Stimulated activated naive CD8-positive, alpha-beta T cell treated with anti-CD3 and anti-CD28 coated beads, Interleukin-15, amount 100 ng/mL, for 72 hours (primary cell): ENCODE measurements around the gene EPS8L3.
A peak's percentile ranks its signal among the peaks of the same experiment; 100 is the strongest.

Source experiments
- ATAC-seq: fragments of 150-1000 bp; cut with Tn5 transposase; 2 replicates; pipeline ENCODE4 v1.10.0; 2021; ENCODE audit warnings: mild to moderate bottlenecking, moderate library complexity
- DNase-seq, 2 donors: peaks; one replicate each; pipeline ENCODE4 v3.0.0; 2021 to 2022
- H3K27ac Mint-ChIP-seq, 2 donors: one replicate each; pipeline ENCODE4 v1.8.0; 2022; ENCODE audit warnings: mild to moderate bottlenecking in 2 of 2, mixed read lengths in 2 of 2, moderate library complexity in 2 of 2
- H3K27me3 Mint-ChIP-seq: one replicate; pipeline ENCODE4 v1.8.0; 2022; ENCODE audit warnings: mixed read lengths
- H3K4me1 Mint-ChIP-seq: one replicate; pipeline ENCODE4 v1.8.0; 2022; ENCODE audit warnings: mild to moderate bottlenecking, mixed read lengths
- H3K4me3 Mint-ChIP-seq, 2 donors: one replicate each; pipeline ENCODE4 v1.8.0; 2022; ENCODE audit warnings: mild to moderate bottlenecking in 2 of 2, mixed read lengths in 2 of 2, moderate library complexity in 1 of 2
- H3K9me3 Mint-ChIP-seq, 2 donors: one replicate each; pipeline ENCODE4 v1.8.0; 2022; ENCODE audit warnings: mixed read lengths in 2 of 2

Gene EPS8L3

DNA sequence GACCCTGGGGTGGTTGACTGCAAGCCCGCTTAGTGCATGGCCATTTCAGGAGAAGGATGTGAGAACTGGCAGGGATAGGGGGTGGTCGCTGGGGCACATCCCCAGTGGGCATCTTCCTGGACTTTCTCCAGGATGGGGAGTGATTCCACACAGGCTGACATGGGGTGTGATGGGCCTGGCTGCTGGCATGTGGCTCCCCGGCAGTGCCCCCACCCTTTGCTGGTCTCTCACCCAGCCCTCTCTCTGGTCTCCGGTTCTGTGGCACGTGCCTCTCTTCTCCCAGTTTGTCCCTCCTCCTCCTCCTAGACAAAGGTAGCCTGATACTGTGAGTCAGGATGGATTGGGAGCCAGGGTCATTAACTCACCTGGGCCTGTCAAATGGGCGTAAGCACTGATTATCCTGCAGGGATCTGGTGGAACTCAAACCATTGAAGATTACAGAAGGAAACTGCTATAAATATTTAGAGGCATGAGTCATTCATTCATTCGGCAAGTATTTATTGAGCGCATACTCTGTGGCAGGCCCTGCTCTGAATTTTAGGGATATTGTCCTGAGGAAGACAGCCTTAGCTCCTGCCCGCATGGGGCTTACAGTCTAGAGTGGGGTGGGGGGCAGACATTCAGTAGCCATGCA is 23.6 kb upstream of the EPS8L3 start:
- Mint-ChIP-seq H3K27me3 (no peaks in the 10 kb centered on the region), H3K4me3 (no peak overlapping the region), H3K27ac (no peak overlapping the region), H3K9me3 (no peaks in the 10 kb centered on the region), H3K4me1 (peaks cover 49% of the 10 kb centered on the region)
- DNase-seq (no peak), ATAC-seq (no peak)

- Mint-ChIP-seq H3K27me3 (no peaks in the 10 kb centered on the region), H3K27ac (peak overlapping the region; percentile 21 to 77), H3K4me3 (no peak overlapping the region), H3K9me3 (no peaks in the 10 kb centered on the region), H3K4me1 (peaks cover 41% of the 10 kb centered on the region)
- no peak for ATAC-seq
- no peak for DNase-seq
Measured at GRCh38 chr1:109786531-109787021, 22.9 kb upstream of the EPS8L3 start.

GRCh38 chr1:109786112-109786480 is 22.4 kb upstream of the EPS8L3 start:
- peaks cover 37% of the 10 kb centered on the region for H3K4me1 Mint-ChIP-seq
- no peak overlapping the region for H3K27ac Mint-ChIP-seq
- no peak for ATAC-seq
- H3K9me3 Mint-ChIP-seq = no peaks in the 10 kb centered on the region
- no peaks in the 10 kb centered on the region for H3K27me3 Mint-ChIP-seq
- H3K4me3 Mint-ChIP-seq = no peak overlapping the region
- no peak for DNase-seq

DNA sequence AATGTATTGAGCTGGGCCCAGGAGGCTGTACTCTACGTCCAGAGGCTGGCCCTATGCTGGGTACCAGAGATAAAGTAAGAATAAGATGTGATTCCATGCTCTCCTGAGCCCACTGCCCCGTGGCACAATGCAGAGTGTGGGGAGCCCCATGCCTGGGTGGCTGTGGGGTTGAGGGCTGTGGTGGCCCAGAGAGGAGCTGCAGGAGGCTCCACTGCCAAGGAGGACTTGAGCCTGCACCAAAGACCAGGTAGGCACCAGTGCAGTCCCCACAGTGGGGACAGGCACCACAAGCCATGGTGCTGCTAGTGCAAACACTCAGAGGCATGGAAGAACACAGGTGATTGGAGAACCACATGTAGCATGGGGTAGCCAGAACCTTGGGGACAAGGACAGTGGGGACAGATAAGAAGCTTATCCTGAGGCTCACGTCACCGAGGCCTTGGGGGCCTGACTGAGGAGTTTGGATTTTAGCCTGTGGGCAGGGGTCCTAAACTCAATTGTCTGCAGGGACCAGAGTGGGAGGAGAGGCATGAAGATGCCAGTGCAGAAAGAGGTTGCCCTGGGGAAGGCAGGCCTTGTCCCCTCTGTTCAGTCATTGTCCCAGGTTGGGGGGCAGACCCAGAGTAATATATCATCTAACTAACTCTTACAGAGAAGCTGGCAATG is 21.9 kb upstream of the EPS8L3 start:
- Mint-ChIP-seq H3K4me3 (no peak overlapping the region), H3K4me1 (peaks cover 31% of the 10 kb centered on the region)

DNA sequence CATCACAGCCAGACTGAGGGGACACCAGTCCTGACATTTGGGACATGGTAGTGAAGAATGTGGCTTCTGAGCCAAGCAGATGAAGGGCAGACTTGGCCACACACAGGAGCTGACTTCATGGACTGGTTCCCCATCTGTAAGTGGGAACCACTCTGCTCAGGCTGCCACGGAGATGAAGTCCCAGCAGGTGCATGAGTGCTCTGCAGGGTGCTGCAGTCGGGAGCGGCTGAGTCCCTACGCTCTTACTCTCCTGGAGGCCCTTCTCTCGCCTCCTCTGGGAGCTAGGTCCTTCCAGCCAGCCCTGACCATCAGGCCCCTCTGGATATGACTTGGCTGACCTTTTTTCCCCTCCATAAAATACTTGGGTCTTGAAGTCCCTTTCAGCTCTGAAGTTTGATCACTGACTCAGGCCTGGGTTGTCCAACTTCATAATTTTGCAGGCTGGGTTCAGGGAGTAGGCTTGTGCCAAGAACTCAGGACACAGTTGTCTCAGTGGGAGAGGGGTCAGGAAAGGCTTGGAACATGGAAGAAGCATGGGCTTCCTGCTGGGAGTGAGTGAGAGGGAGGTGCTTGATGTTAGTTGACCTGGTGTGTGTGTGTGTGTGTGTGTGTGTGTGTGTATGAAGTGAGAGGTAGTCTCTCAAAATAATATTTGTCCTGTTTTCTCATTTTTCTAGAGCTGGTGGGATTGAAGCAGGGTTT is 21.0 kb upstream of the EPS8L3 start:
- peaks cover 23% of the 10 kb centered on the region for H3K4me1 Mint-ChIP-seq
- H3K27me3 Mint-ChIP-seq = no peaks in the 10 kb centered on the region
- DNase-seq = no peak
- ATAC-seq = no peak
- H3K4me3 Mint-ChIP-seq = no peak overlapping the region
- no peaks in the 10 kb centered on the region for H3K9me3 Mint-ChIP-seq
- peak overlapping the region in 1 of 2 donors; percentile 49 for H3K27ac Mint-ChIP-seq

More for the DNA sequence above, 21.9 kb upstream of the EPS8L3 start:
- no peak for ATAC-seq
- H3K27ac Mint-ChIP-seq = no peak overlapping the region
- no peaks in the 10 kb centered on the region for H3K27me3 Mint-ChIP-seq
- DNase-seq = no peak
- H3K9me3 Mint-ChIP-seq = no peaks in the 10 kb centered on the region

DNA sequence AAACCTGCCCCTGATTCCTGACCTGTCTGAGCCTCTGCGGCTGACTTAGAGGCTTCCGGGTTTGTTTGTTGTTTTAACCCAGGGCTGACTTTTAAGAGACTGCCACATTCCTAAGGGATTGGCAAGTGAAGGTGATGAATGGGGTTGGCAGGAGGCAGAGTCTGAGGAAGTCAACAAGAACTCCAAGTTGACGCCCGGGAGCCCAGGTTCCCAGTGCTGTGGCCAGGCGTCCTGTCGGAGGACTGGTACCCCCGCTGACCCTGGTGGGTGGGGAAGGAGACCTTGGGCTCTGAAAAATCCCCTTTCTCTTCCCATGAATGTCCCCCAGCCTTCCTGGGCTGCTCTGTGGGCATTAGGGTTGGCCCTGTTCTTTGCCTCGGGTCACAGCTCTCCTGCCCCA is 19.7 kb upstream of the EPS8L3 start:
- Mint-ChIP-seq H3K4me1 (peaks cover 10% of the 10 kb centered on the region), H3K27me3 (no peaks in the 10 kb centered on the region), H3K9me3 (no peaks in the 10 kb centered on the region), H3K4me3 (no peak overlapping the region), H3K27ac (peak overlapping the region in 1 of 2 donors; percentile 89)
- ATAC-seq = no peak
- no peak for DNase-seq

GRCh38 chr1:109782927-109783326 is 19.2 kb upstream of the EPS8L3 start:
- no peak for ATAC-seq
- H3K4me3 Mint-ChIP-seq = no peak overlapping the region
- H3K27me3 Mint-ChIP-seq = no peaks in the 10 kb centered on the region
- H3K4me1 Mint-ChIP-seq = peaks cover 8% of the 10 kb centered on the region
- H3K9me3 Mint-ChIP-seq = no peaks in the 10 kb centered on the region
- H3K27ac Mint-ChIP-seq = peak overlapping the region in 1 of 2 donors; percentile 36
- no peak for DNase-seq

DNA sequence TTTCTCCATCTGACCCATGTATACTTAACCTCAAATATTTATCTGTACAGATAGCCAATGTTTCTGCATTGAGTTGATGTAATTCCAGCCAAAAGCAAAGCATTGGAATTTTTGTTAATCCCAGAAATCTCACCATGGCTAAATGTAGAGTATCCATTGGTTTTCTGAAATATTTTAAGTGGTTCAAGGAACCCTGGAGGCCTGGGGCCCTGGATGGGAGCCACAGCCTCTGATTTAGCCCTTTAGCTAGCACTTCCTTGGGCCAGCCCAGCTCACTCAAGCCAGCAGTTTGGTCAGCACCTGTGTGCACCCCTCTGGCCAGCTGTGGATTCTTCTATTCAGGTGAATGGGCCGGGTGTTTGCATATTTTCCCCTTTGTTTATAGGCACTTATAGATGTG is 18.8 kb upstream of the EPS8L3 start:
- DNase-seq (no peak), ATAC-seq (no peak)
- H3K9me3 Mint-ChIP-seq = no peaks in the 10 kb centered on the region
- H3K4me3 Mint-ChIP-seq = no peak overlapping the region
- peaks cover 4% of the 10 kb centered on the region for H3K4me1 Mint-ChIP-seq
- no peak overlapping the region for H3K27ac Mint-ChIP-seq
- H3K27me3 Mint-ChIP-seq = no peaks in the 10 kb centered on the region

- H3K27me3 Mint-ChIP-seq = no peaks in the 10 kb centered on the region
- ATAC-seq (no peak), DNase-seq (no peak)
- no peaks in the 10 kb centered on the region for H3K9me3 Mint-ChIP-seq
- no peak overlapping the region for H3K4me3 Mint-ChIP-seq
- peak overlapping the region in 1 of 2 donors; percentile 48 for H3K27ac Mint-ChIP-seq
- peaks cover 7% of the 10 kb centered on the region for H3K4me1 Mint-ChIP-seq
Measured at GRCh38 chr1:109781806-109782205, 18.1 kb upstream of the EPS8L3 start.

DNA sequence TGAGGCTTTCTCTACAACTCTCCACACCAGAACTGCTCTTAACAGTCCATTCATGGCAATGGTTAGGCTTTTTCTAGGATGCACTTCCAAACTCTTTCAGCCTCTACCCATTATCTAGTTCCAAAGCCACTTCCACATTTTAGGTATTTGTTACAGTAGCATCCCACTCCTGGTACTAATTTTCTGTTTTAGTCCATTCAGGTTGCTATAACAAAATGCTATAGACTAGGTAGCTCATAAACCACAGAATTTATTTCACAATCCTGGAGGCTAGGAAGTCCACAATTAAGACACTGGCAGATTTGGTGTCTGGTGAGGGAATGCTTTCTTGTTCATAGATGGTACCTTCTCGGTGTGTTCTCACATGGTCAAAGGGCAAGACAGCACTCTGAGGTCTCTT is 17.3 kb upstream of the EPS8L3 start:
- peaks cover under 1% of the 10 kb centered on the region for H3K27me3 Mint-ChIP-seq
- no peak overlapping the region for H3K4me3 Mint-ChIP-seq
- H3K9me3 Mint-ChIP-seq = no peaks in the 10 kb centered on the region
- ATAC-seq = no peak
- no peak overlapping the region for H3K27ac Mint-ChIP-seq
- peaks cover 9% of the 10 kb centered on the region for H3K4me1 Mint-ChIP-seq
- DNase-seq = no peak

GRCh38 chr1:109777980-109778625 is 14.4 kb upstream of the EPS8L3 start:
- ATAC-seq (no peak), DNase-seq (no peak)
- H3K27me3 Mint-ChIP-seq = peaks cover 9% of the 10 kb centered on the region
- peaks cover 14% of the 10 kb centered on the region for H3K4me1 Mint-ChIP-seq
- H3K9me3 Mint-ChIP-seq = no peaks in the 10 kb centered on the region
- H3K27ac Mint-ChIP-seq = no peak overlapping the region
- H3K4me3 Mint-ChIP-seq = no peak overlapping the region

DNA sequence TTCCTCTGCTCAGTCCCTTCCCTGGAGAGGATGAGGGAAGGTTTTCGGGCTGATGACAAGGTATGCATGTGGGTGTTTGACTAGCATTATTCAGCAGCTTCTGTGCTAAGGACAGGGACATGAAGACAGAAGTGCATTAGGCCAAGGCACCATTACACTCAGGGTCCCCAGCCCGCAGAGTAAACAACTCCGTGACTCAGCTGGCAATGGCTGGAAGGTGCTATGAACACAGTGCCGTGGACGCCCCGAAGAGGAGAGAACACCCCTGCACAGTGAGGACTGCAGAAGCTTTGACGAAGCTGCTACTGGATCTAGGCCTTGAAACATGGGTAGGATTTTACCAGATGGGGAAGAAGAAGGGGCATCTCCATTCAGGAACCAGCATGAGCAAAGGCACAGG is 13.7 kb upstream of the EPS8L3 start:
- Mint-ChIP-seq H3K4me3 (no peak overlapping the region), H3K4me1 (peaks cover 14% of the 10 kb centered on the region), H3K27me3 (peaks cover 9% of the 10 kb centered on the region), H3K27ac (peak overlapping the region in 1 of 2 donors; percentile 16), H3K9me3 (no peaks in the 10 kb centered on the region)
- ATAC-seq (no peak), DNase-seq (no peak)

DNA sequence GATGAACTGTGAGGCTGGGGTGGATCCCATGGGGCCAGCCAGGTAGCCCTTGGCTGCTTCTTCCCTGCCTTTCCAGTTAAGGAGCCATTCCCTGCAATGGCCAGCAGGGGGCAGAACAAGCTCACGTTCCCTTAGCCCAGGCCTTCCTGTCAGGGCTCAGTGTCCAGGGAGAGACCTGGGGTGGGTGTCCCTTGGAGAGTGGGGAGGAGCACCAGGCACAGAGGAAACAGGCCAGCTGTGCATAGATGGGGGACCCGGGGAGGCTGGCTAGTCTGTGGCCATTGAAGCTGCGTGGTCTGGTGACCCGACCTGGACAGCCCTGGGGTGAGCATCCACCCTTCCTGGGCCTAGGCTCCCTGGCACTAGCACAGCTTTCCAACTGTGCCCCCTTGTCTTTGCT is 13.2 kb upstream of the EPS8L3 start:
- DNase-seq = peak; percentile 75 to 84
- peak; percentile 85 for ATAC-seq
- no peaks in the 10 kb centered on the region for H3K9me3 Mint-ChIP-seq
- H3K4me1 Mint-ChIP-seq = peaks cover 14% of the 10 kb centered on the region
- H3K27me3 Mint-ChIP-seq = peaks cover 9% of the 10 kb centered on the region
- H3K27ac Mint-ChIP-seq = peak overlapping the region in 1 of 2 donors; percentile 16
- H3K4me3 Mint-ChIP-seq = no peak overlapping the region

GRCh38 chr1:109776206-109776835 is 12.6 kb upstream of the EPS8L3 start:
- no peak for ATAC-seq
- Mint-ChIP-seq H3K9me3 (no peaks in the 10 kb centered on the region), H3K27me3 (peaks cover 9% of the 10 kb centered on the region), H3K4me1 (peaks cover 14% of the 10 kb centered on the region), H3K27ac (peak overlapping the region in 1 of 2 donors; percentile 52), H3K4me3 (no peak overlapping the region)
- no peak for DNase-seq

GRCh38 chr1:109775398-109775797 is 11.7 kb upstream of the EPS8L3 start:
- Mint-ChIP-seq H3K9me3 (no peaks in the 10 kb centered on the region), H3K27me3 (peaks cover 9% of the 10 kb centered on the region), H3K27ac (no peak overlapping the region), H3K4me3 (no peak overlapping the region), H3K4me1 (peaks cover 14% of the 10 kb centered on the region)
- no peak for DNase-seq
- ATAC-seq = no peak
